A549 (cell line): Measurements from ENCODE around the gene CAMK1G. TPM values are rescaled to one million over a fixed set of nuclear protein-coding genes. Genes with fewer than 3 reads are reported as not detected.

Experiments
- ATAC-seq, 2 experiments: fragments of 200-7000 bp in 1 of 2; fragments of >200 bp in 1 of 2; cut with Nextera tagmentation in 1 of 2; cut with Tn5 transposase in 1 of 2; 3 replicates each; pipeline versions ENCODE4 v1.8.0 to v1.9.1; 2018 to 2020; ENCODE audit warnings: mild to moderate bottlenecking in 1 of 2, moderate library complexity in 1 of 2
- CTCF ChIA-PET: fragments of 300-600 bp; sonication (Branson Sonifier 250); formaldehyde crosslinking; extraction: SDS; loops from one replicate; lab custom pipeline; 2021; ENCODE audit warnings: antibody characterized with exemption, inconsistent platforms; lab: Yijun Ruan, JAX
- POLR2A ChIA-PET: fragments of 350-600 bp; formaldehyde crosslinking; extraction: SDS; loops from one replicate; lab custom pipeline; 2021; ENCODE audit warnings: antibody characterized with exemption, inconsistent platforms; lab: Yijun Ruan, JAX
- DNase-seq, 2 experiments: peaks; one replicate each; pipeline versions ENCODE4 v3.0.0 to v3.0.0-alpha.2; 2011 to 2016; ENCODE audit warnings: low read depth in 1 of 2, low spot score in 1 of 2
- FAIRE-seq: peaks from 2 replicates; lab custom pipeline; 2011; peaks lifted over from hg19 to GRCh38; lab: Jason Lieb, UNC
- H3K27ac ChIP-seq, 2 experiments: fragments of >200 bp; sonication (Bioruptor Twin); formaldehyde crosslinking; 3 replicates each; pipeline ENCODE4 v1.5.1; 2016 to 2017
- H3K4me1 ChIP-seq: fragments of >200 bp; sonication (Bioruptor Twin); formaldehyde crosslinking; 3 replicates; pipeline ENCODE4 v1.6.1; 2016
- H3K4me2 ChIP-seq: fragments of >200 bp; sonication (Bioruptor Twin); formaldehyde crosslinking; 3 replicates; pipeline ENCODE4 v1.6.1; 2016
- H3K4me3 ChIP-seq: fragments of >200 bp; sonication (Bioruptor Twin); formaldehyde crosslinking; 3 replicates; pipeline ENCODE4 v1.5.1; 2016
- H3K9me3 ChIP-seq: fragments of >200 bp; sonication (Bioruptor Twin); formaldehyde crosslinking; 3 replicates; pipeline ENCODE4 v1.6.1; 2016
- CBX2 ChIP-seq: fragments of 200-600 bp; sonication (generic); IDR thresholded peaks from 2 replicates; pipeline ENCODE4 v1.6.1; 2016; ENCODE audit warnings: low read depth, mild to moderate bottlenecking, borderline replicate concordance
- EHMT2 ChIP-seq: fragments of 200-600 bp; sonication (generic); IDR thresholded peaks from 2 replicates; pipeline ENCODE4 v1.6.1; 2016; ENCODE audit warnings: antibody characterized with exemption, low read depth, mild to moderate bottlenecking, moderate library complexity
- ESRRA ChIP-seq: fragments of 150-350 bp; IDR thresholded peaks from 2 replicates; pipeline ENCODE4 v1.6.1; 2014; ENCODE audit warnings: mild to moderate bottlenecking, low read length, borderline replicate concordance
- FOSB ChIP-seq: fragments of 250-450 bp; sonication (Bioruptor Pico); IDR thresholded peaks from 2 replicates; pipeline ENCODE4 v1.5.0; 2020; ENCODE audit warnings: mild to moderate bottlenecking, moderate library complexity
- FOSL2 ChIP-seq, 2 experiments: fragments of 450-650 bp in 1 of 2; fragments of >200 bp in 1 of 2; sonication (Bioruptor Twin) in 1 of 2; formaldehyde crosslinking; IDR thresholded peaks; 2 replicates each; pipeline versions ENCODE4 v1.5.0 to v1.6.1; 2016 to 2020; ENCODE audit warnings: mild to moderate bottlenecking in 1 of 2, moderate library complexity in 1 of 2
- HMGXB4 ChIP-seq: fragments of 250-450 bp; sonication (Bioruptor Pico); IDR thresholded peaks from 2 replicates; pipeline ENCODE4 v1.5.0; 2021; ENCODE audit warnings: mild to moderate bottlenecking, moderate library complexity, borderline replicate concordance
- JUNB ChIP-seq: fragments of >200 bp; sonication (Bioruptor Twin); formaldehyde crosslinking; IDR thresholded peaks from 2 replicates; pipeline ENCODE4 v1.6.1; 2016
- KDM1A ChIP-seq: fragments of 200-600 bp; sonication (generic); IDR thresholded peaks from 2 replicates; pipeline ENCODE4 v1.6.1; 2016; ENCODE audit warnings: low read depth, mild to moderate bottlenecking
- KDM5A ChIP-seq: fragments of 200-600 bp; sonication (generic); IDR thresholded peaks from 2 replicates; pipeline ENCODE4 v1.6.1; 2016; ENCODE audit warnings: antibody characterized with exemption, mild to moderate bottlenecking
- MAZ ChIP-seq: fragments of 150-350 bp; IDR thresholded peaks from 2 replicates; pipeline ENCODE4 v1.6.1; 2014; ENCODE audit warnings: antibody characterized with exemption, low read depth, low read length, borderline replicate concordance
- NR3C1 ChIP-seq: fragments of >200 bp; sonication (Bioruptor Twin); formaldehyde crosslinking; IDR thresholded peaks from 3 replicates; pipeline ENCODE4 v1.6.1; 2017
- PHF8 ChIP-seq: fragments of 200-600 bp; sonication (generic); IDR thresholded peaks from 2 replicates; pipeline ENCODE4 v1.6.1; 2016; ENCODE audit warnings: low read depth, mild to moderate bottlenecking, antibody characterized with exemption, moderate library complexity, borderline replicate concordance
- RAD21 ChIP-seq, 2 experiments: fragments of >200 bp in 1 of 2; sonication (Bioruptor Twin) in 1 of 2; formaldehyde crosslinking in 1 of 2; IDR thresholded peaks in 1 of 2; conservative IDR thresholded peaks in 1 of 2; 2 replicates in 1 of 2; 3 replicates in 1 of 2; pipeline ENCODE4 v1.6.1; 2012 to 2018; ENCODE audit warnings: inconsistent platforms in 1 of 2
- RNF2 ChIP-seq: fragments of 200-600 bp; sonication (generic); IDR thresholded peaks from 2 replicates; pipeline ENCODE4 v1.6.1; 2016; ENCODE audit warnings: low read depth, mild to moderate bottlenecking, antibody characterized with exemption, moderate library complexity, borderline replicate concordance
- WGBS: methylation state at CpG from one replicate; pipeline ENCODE4 v1.1.6; 2017; ENCODE audit errors: missing lambda C conversion rate; 5-methylcytosine and 5-hydroxymethylcytosine counted together
- polyA plus RNA-seq, 4 experiments: library from polyadenylated mRNA; depleted of rRNA in 3 of 4; stranded (reverse); fragments of >200 nt; fragmentation: RNase III in 1 of 4; extraction: RNeasy Plus Mini Kit Qiagen cat#74134 plus additional on column Dnase treatment in 1 of 4; gene quantifications; 2 replicates in 3 of 4; 3 replicates in 1 of 4; pipeline ENCODE4 v1.2.3, GENCODE V29; 2011 to 2017
- TF ChIP-seq, protein P1 (sequence below): fragments of 200-600 bp; sonication (generic); IDR thresholded peaks from 2 replicates; pipeline ENCODE4 v1.6.1; 2016; ENCODE audit warnings: antibody characterized with exemption, mild to moderate bottlenecking, moderate library complexity
- TF ChIP-seq, protein P2 (sequence below): fragments of 150-350 bp; IDR thresholded peaks from 2 replicates; pipeline ENCODE4 v1.6.1; 2014; ENCODE audit warnings: low read depth, mild to moderate bottlenecking, low read length
- TF ChIP-seq, protein P3 (sequence below): IDR thresholded peaks from 2 replicates; pipeline ENCODE4 v1.6.1; 2012
- TF ChIP-seq, protein P4 (sequence below): fragments of >200 bp; sonication (Bioruptor Twin); formaldehyde crosslinking; IDR thresholded peaks from 3 replicates; pipeline ENCODE4 v1.5.1; 2016

Gene CAMK1G
- polyA plus RNA-seq, 2 of the 4 experiments (the other 2 are of a cell fraction): 0.03 to 0.08 TPM

DNA sequence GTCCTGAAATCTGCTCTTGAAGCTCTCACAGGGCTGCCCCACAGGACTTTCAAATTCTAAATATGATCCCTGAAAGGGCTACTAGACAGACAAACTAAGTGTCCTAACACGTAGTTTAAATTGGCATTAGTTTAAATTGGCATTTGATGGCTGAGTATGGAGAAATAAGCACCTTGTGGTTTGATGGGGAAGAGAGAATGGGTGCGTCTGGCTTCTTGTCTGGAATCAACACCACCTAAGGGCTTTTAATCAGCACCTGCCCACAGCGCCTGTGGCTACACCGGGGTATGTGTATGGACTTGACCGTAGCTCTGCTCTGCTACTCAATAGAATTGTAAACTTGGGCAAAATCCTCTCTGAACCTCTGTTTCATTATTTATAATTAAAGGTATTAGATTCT is 74.4 kb downstream of the CAMK1G start:
- Histone ChIP-seq H3K9me3 (no peaks in the 10 kb centered on the region), H3K27ac (no peak overlapping the region), H3K4me2 (no peak overlapping the region), H3K4me3 (no peak overlapping the region)
- FAIRE-seq: no peak
- DNase-seq: no peak
- POLR2A ChIA-PET: no interaction called here
- WGBS: 72% methylated on average over 5 of the region's 5 CpGs
- no peak for ATAC-seq
- TF ChIP-seq, protein P1, sequence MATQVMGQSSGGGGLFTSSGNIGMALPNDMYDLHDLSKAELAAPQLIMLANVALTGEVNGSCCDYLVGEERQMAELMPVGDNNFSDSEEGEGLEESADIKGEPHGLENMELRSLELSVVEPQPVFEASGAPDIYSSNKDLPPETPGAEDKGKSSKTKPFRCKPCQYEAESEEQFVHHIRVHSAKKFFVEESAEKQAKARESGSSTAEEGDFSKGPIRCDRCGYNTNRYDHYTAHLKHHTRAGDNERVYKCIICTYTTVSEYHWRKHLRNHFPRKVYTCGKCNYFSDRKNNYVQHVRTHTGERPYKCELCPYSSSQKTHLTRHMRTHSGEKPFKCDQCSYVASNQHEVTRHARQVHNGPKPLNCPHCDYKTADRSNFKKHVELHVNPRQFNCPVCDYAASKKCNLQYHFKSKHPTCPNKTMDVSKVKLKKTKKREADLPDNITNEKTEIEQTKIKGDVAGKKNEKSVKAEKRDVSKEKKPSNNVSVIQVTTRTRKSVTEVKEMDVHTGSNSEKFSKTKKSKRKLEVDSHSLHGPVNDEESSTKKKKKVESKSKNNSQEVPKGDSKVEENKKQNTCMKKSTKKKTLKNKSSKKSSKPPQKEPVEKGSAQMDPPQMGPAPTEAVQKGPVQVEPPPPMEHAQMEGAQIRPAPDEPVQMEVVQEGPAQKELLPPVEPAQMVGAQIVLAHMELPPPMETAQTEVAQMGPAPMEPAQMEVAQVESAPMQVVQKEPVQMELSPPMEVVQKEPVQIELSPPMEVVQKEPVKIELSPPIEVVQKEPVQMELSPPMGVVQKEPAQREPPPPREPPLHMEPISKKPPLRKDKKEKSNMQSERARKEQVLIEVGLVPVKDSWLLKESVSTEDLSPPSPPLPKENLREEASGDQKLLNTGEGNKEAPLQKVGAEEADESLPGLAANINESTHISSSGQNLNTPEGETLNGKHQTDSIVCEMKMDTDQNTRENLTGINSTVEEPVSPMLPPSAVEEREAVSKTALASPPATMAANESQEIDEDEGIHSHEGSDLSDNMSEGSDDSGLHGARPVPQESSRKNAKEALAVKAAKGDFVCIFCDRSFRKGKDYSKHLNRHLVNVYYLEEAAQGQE: no peak
- no peak for TF ChIP-seq FOSB (CRISPR knock-in tag)
- TF ChIP-seq, protein P2, sequence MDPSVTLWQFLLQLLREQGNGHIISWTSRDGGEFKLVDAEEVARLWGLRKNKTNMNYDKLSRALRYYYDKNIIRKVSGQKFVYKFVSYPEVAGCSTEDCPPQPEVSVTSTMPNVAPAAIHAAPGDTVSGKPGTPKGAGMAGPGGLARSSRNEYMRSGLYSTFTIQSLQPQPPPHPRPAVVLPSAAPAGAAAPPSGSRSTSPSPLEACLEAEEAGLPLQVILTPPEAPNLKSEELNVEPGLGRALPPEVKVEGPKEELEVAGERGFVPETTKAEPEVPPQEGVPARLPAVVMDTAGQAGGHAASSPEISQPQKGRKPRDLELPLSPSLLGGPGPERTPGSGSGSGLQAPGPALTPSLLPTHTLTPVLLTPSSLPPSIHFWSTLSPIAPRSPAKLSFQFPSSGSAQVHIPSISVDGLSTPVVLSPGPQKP: no peak
- no peak for TF ChIP-seq EHMT2
- TF ChIP-seq, protein P3, sequence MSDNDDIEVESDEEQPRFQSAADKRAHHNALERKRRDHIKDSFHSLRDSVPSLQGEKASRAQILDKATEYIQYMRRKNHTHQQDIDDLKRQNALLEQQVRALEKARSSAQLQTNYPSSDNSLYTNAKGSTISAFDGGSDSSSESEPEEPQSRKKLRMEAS: no peak
- no peak for TF ChIP-seq NR3C1
- TF ChIP-seq FOSL2 (IDR thresholded peaks at IDR 0.05): no peak
- no peak for TF ChIP-seq FOSL2 (CRISPR knock-in tag; IDR thresholded peaks at IDR 0.05)
- TF ChIP-seq KDM1A: no peak
- TF ChIP-seq, protein P4, sequence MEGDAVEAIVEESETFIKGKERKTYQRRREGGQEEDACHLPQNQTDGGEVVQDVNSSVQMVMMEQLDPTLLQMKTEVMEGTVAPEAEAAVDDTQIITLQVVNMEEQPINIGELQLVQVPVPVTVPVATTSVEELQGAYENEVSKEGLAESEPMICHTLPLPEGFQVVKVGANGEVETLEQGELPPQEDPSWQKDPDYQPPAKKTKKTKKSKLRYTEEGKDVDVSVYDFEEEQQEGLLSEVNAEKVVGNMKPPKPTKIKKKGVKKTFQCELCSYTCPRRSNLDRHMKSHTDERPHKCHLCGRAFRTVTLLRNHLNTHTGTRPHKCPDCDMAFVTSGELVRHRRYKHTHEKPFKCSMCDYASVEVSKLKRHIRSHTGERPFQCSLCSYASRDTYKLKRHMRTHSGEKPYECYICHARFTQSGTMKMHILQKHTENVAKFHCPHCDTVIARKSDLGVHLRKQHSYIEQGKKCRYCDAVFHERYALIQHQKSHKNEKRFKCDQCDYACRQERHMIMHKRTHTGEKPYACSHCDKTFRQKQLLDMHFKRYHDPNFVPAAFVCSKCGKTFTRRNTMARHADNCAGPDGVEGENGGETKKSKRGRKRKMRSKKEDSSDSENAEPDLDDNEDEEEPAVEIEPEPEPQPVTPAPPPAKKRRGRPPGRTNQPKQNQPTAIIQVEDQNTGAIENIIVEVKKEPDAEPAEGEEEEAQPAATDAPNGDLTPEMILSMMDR: no peak
- TF ChIP-seq RNF2: no peak
- TF ChIP-seq HMGXB4 (CRISPR knock-in tag): no peak
- TF ChIP-seq CBX2: no peak
- no peak for TF ChIP-seq RAD21 (conservative IDR thresholded peaks at IDR 0.05 in 1 of 2, IDR thresholded peaks at IDR 0.05 in 1 of 2)
- TF ChIP-seq, all 56 proteins: peak for 0
- CTCF ChIA-PET: interaction anchor here (0.8 to 2.2 kb wide), 5 partner anchors 31 to 1459 kb away, joined by 3 to 10 read pairs (median 4); no protein-coding TSS in a partner anchor
- peaks cover 34% of the 10 kb centered on the region for H3K4me1 ChIP-seq

GRCh38 chr1:209659909-209660308 is 76.4 kb downstream of the CAMK1G start:
- POLR2A ChIA-PET: no interaction called here
- peaks cover 22% of the 10 kb centered on the region for H3K4me1 ChIP-seq
- TF ChIP-seq MAZ: no peak
- no peak for TF ChIP-seq HMGXB4 (CRISPR knock-in tag)
- TF ChIP-seq JUNB: no peak
- TF ChIP-seq, protein P1: no peak
- no peak for TF ChIP-seq NR3C1
- no peak for TF ChIP-seq ESRRA
- TF ChIP-seq FOSL2 (IDR thresholded peaks at IDR 0.05): no peak
- no peak for TF ChIP-seq FOSL2 (CRISPR knock-in tag; IDR thresholded peaks at IDR 0.05)
- TF ChIP-seq PHF8: no peak
- no peak for TF ChIP-seq KDM5A
- TF ChIP-seq, all 56 proteins: peak for 0
- CTCF ChIA-PET: interaction anchor here (1.0 to 2.2 kb wide), 2 partner anchors 33 to 94 kb away, joined by 3 to 10 read pairs; no protein-coding TSS in a partner anchor
- no peak for FAIRE-seq
- ATAC-seq: no peak
- no peak overlapping the region for H3K4me3 ChIP-seq
- WGBS: 42% methylated on average over 5 of the region's 5 CpGs
- no peak overlapping the region for H3K4me2 ChIP-seq
- H3K9me3 ChIP-seq: no peaks in the 10 kb centered on the region
- DNase-seq: no peak
- no peak overlapping the region for H3K27ac ChIP-seq
